GM21360 (cell line): ENCODE data around the gene JPH3.
"Not testable (repeated sequence)": the region's sequence is repeated elsewhere in the genome, so short reads cannot be mapped to it uniquely, and the experiment has no call there.

Experiments
- ATAC-seq: cut with Tn5 transposase; IDR thresholded peaks from one replicate; pipeline ENCODE4 v1.9.1; 2021; ENCODE audit warnings: mild to moderate bottlenecking, moderate library complexity; ENCODE audit not compliant: unreplicated experiment

Gene JPH3

GRCh38 chr16:87677830-87678229 lies 75.5 kb downstream of the JPH3 start:
- ATAC-seq: no peak

- ATAC-seq: no peak
Measured at GRCh38 chr16:87678618-87679017, 76.3 kb downstream of the JPH3 start.

- ATAC-seq: no peak
Measured at GRCh38 chr16:87679593-87680271, 77.4 kb downstream of the JPH3 start.

- ATAC-seq: no peak
Measured at GRCh38 chr16:87680272-87680644, 78.0 kb downstream of the JPH3 start.

- not testable (repeated sequence) for ATAC-seq
Measured at GRCh38 chr16:87681051-87681602, 78.8 kb downstream of the JPH3 start.

DNA sequence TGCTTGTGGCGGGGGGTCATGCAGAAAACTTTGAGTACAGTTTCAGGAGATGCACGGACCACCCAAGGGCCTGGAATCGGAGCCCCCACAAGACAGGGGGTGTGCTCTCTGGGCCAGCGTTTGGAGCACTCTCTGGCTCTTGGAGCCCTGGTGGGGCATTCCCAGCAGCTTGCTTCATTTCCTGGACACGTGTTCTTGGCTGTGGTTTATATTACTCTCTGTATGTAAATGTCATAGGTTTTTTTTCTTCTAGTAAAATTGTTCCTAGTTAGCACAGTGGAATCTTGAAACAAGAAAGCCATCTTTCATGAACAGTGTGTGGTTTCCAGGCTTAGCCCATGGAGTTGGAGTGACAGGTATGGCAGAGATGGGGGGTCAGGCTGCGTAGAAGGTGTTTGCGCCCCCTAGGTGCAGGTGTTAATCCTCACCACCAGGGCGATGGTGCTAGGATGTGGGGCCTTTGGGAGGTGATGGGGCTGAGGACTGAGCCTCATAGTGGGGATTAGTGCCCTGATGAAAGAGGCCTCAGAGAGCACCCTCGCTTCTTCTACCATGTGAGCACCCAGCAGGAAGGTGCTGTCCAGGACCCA lies 79.8 kb downstream of the JPH3 start:
- no peak for ATAC-seq

DNA sequence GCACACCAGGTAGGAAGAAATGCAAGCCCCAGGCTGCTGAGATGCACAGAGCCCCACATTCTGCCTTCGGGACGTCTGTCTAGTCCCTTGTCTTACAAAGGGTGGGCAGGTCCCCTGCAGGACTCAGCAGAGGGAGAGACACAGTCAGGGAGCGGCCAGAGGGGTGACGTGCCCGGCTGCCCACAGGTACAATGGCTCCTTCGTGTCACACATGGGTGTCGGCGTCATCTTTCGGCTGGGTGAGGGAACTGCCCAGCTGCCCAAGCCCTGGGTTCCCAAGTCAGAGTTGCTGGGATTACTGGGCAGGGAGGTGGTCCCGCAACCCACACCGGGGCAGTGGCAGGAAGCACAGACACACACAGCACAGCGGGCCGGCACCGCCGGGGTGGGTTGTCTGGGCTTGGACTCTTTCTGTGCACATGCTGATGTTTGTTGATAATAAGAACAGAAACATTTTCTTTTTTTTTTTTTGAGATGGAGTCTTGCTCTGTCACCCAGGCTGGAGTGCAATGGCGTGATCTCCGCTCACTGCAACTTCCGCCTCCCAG lies 80.6 kb downstream of the JPH3 start:
- ATAC-seq: no peak

DNA sequence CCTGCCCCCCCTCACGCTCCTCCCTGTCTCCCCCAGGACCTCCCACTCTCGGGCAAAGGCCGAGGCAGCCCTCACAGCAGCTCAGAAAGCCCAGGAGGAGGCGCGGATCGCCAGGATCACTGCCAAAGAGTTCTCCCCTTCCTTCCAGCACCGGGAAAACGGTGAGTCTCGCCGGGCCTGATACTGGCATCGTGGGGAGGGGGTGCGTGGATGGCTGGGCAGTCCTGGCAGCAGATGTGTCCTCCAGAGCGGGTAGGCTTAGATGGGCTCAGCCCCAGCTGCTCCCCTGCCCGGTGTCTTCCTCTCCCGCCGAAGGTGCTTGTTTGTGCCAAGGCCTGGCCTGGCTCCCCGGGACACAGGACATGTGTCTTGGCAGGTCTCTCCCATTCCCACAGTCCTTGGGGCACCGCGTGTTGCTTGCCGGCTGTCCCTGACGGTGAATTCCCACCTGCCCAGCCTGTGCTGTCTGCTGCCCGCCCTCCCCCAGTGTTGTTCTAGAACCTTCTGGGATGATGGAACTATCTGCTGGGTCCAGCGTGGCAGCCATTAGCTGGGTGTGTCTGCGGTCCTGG lies 81.9 kb downstream of the JPH3 start:
- ATAC-seq: no peak

- ATAC-seq: no peak
Measured at GRCh38 chr16:87684711-87685404, 82.5 kb downstream of the JPH3 start.

- ATAC-seq: no peak
Measured at GRCh38 chr16:87685405-87685755, 83.1 kb downstream of the JPH3 start.

DNA sequence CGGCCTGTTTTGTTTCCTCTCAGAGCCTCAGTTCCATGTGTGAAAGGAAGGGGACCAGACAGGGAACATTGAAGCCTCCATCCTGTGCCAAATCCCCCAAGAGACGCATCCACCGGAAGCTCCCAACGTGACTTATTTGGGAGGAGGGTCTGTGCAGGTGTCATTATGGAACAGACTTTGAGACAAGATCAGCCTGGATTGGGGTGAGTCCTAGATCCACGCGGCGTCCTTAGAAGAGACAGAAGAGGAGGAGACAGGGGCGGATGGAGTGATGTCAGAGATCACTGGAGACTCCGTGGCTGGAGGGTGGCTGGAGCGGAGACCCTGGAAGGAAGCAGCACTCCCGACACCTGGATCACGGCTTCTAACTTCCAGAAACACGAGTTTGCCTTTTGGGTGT lies 83.5 kb downstream of the JPH3 start:
- ATAC-seq: no peak

DNA sequence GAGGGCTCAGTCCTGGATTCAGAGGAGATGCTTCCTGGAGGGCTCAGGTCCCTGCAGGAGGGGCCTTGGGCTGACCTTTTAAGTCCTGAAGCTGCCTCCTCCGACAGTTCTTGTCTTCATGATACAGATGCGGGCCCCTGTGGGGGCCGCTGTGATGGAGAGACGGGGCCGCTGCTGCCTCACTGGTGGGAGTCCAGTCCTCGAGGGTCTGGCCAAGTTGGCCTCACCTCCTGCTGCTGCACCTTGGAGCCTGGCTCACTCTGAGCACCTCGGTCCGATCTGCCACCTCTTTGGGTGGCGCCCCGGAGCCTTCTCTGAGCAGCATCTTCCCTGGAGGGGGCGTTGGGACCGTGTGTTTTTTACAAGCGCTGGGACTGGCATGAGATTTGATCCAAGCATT lies 84.4 kb downstream of the JPH3 start:
- ATAC-seq: no peak

DNA sequence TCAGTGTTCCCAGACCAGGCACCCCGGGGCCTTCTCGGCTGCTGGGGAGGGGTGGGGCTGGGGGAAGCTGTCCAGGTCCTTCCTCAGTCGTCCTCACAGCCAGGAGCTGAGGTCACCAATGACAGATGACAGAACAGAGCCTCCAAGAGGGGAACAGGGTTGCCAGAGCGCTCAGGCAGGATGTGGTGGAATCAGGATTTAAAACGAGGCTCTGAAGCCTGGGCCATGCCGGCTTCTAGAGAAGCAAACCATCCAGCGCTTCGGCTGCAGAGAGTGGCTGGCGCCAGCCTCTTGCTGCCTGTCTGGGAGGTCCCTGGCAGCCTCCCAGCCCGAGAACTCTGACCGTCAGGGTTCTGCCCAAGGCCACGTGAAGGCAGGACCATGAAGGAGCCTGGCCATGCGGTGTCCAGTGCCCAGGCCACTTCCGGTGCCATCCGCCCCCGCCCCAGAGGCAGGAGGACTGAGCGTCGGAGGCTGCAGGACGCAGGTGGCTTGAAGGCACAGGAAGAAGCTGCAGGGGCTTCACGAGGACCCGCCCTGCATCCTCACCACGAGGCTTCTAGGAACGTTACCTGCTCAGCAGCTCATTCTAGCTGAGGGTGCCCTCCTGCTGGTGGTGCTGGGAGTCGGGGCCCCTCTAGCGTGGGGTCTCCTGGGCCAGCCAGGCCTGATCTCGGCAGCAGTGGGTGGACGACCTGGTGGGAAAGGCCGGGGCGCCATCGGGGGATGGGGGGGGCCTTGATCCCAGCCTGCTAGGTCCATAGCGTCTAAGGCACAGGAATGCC lies 85.0 kb downstream of the JPH3 start:
- no peak for ATAC-seq

- ATAC-seq: no peak
Measured at GRCh38 chr16:87687998-87688529, 85.8 kb downstream of the JPH3 start.

DNA sequence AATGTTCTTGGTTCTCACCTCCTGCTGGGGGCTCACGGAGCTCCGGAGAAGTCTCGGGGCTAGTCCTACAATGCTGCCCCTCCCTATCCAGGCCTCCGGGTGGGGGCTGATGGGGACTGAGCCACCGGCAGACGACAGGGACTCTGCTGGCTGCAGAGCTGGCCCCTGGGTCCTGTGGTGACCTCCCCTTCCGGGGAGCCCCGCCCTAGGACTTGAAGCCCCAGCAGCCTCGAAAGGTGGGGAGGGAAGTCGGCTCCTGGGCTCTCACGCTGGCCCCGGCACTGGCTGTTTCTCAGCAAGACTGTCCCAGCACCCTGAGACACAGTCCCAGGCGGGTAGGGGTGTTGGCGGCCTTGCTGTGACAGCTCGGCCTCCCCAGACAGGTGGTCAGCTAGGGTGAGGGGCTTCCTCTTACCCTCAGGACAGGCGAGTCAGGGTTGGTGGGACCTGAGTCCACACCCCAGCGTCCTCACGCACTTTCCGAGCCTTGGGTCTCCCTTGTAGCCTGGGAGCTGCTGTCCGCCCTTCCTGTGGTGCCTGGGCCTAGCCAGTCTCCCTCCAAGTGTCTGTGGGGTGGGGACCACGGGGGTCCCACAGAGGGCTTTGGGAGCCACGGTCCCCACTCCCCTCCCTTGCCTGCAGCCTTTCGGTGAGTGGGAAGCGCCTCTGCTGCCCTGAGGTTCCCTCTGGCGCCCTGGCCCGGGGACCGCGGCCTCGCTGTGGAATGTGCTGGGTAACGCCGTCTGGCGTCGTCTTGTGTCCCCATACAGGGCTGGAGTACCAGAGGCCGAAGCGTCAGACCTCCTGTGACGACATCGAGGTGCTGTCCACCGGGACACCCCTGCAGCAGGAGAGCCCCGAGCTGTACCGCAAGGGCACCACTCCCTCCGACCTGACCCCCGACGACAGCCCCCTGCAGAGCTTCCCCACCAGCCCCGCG lies 86.8 kb downstream of the JPH3 start:
- ATAC-seq: no peak

DNA sequence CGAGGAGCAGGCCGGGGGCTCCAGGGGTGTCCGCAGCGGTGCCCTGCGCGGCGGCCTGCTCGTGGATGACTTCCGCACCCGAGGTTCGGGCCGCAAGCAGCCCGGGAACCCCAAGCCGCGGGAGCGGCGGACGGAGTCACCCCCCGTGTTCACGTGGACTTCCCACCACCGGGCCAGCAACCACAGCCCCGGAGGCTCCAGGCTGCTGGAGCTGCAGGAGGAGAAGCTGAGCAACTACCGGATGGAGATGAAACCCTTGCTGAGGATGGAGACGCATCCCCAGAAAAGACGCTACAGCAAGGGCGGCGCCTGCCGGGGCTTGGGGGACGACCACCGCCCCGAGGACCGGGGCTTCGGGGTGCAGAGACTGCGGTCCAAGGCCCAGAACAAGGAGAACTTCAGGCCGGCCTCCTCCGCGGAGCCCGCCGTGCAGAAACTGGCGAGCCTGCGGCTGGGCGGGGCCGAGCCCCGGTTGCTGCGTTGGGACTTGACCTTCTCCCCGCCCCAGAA lies 87.7 kb downstream of the JPH3 start:
- no peak for ATAC-seq

GRCh38 chr16:87690911-87691685 lies 88.8 kb downstream of the JPH3 start:
- no peak for ATAC-seq

DNA sequence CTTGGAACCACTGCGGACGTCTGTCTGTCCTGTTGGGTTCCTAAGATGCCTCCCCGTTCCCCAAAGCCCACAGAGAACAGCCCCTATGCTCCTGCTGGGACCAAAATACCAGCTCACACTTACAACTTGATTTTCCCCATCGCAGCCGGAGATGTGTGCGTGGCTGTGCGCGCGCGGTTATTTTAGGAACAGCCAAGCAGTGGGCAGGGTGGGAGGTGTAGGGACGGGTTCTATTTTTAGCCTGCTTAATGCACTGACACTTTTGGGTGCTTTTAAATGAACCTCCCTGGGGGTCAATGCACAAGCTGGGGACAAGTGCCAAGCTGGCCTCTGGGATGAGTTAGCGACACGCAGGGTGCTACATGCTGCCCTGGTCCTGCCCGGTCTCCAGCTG lies 89.4 kb downstream of the JPH3 start:
- ATAC-seq: no peak
